NT2/D1 (cell line): ENCODE results near the gene CERS3.

Experiments
- DNase-seq: peaks from one replicate; pipeline ENCODE4 v3.0.0-alpha.2; 2011; ENCODE audit warnings: low read depth, low spot score
- H3K27me3 ChIP-seq: 2 replicates; pipeline ENCODE4 v1.6.0; 2011; ENCODE audit warnings: mild to moderate bottlenecking; ENCODE audit not compliant: insufficient read length, insufficient read depth
- H3K36me3 ChIP-seq: 2 replicates; pipeline ENCODE4 v1.6.1; 2011; ENCODE audit warnings: mild to moderate bottlenecking, low read length, mixed read lengths; ENCODE audit not compliant: insufficient read depth, insufficient read length
- H3K4me1 ChIP-seq: 2 replicates; pipeline ENCODE4 v1.5.1; 2011; ENCODE audit not compliant: insufficient read depth, insufficient read length
- H3K4me3 ChIP-seq: 2 replicates; pipeline ENCODE4 v1.5.1; 2011; ENCODE audit warnings: low read depth; ENCODE audit not compliant: insufficient read length
- H3K9ac ChIP-seq: 2 replicates; pipeline ENCODE4 v1.6.0; 2011; ENCODE audit warnings: low read depth; ENCODE audit not compliant: insufficient read length
- H3K9me3 ChIP-seq: 2 replicates; pipeline ENCODE4 v1.5.1; 2011; ENCODE audit warnings: mild to moderate bottlenecking, low read length; ENCODE audit not compliant: insufficient read depth
- SUZ12 ChIP-seq: IDR thresholded peaks from 2 replicates; pipeline ENCODE4 v1.6.1; 2011; ENCODE audit not compliant: insufficient read length, insufficient read depth; ENCODE audit errors: extremely low read depth
- YY1 ChIP-seq: IDR thresholded peaks from 2 replicates; pipeline ENCODE4 v1.6.1; 2011; ENCODE audit not compliant: insufficient read length, insufficient read depth
- ZNF274 ChIP-seq: IDR thresholded peaks from 2 replicates; pipeline ENCODE4 v1.6.1; 2011; ENCODE audit warnings: mild to moderate bottlenecking, low read depth, low read length

CERS3 gene

GRCh38 chr15:100493213-100493612 lies 35.5 kb downstream of the CERS3 start:
- TF ChIP-seq YY1 (no peak), SUZ12 (no peak), ZNF274 (no peak)
- no peaks in the 10 kb centered on the region for H3K27me3 ChIP-seq
- H3K4me3 ChIP-seq: no peak overlapping the region
- H3K9me3 ChIP-seq: peaks cover 7% of the 10 kb centered on the region; the same call in 1 of the 2 replicates
- no peak for DNase-seq
- H3K9ac ChIP-seq: no peak overlapping the region
- no peaks in the 10 kb centered on the region for H3K4me1 ChIP-seq
- no peaks in the 10 kb centered on the region for H3K36me3 ChIP-seq

- Histone ChIP-seq H3K27me3 (no peaks in the 10 kb centered on the region), H3K36me3 (no peaks in the 10 kb centered on the region), H3K9ac (no peak overlapping the region), H3K4me1 (no peaks in the 10 kb centered on the region), H3K9me3 (no peaks in the 10 kb centered on the region; the same call in 1 of the 2 replicates), H3K4me3 (no peak overlapping the region)
- no peak for DNase-seq
- TF ChIP-seq ZNF274 (no peak), SUZ12 (no peak), YY1 (no peak)
Observed at GRCh38 chr15:100484443-100484842, 44.3 kb downstream of the CERS3 start.

- no peaks in the 10 kb centered on the region for H3K4me1 ChIP-seq
- no peaks in the 10 kb centered on the region for H3K27me3 ChIP-seq
- TF ChIP-seq YY1 (no peak), SUZ12 (no peak), ZNF274 (no peak)
- no peak overlapping the region for H3K9ac ChIP-seq
- no peaks in the 10 kb centered on the region for H3K36me3 ChIP-seq
- H3K9me3 ChIP-seq: peaks cover 10% of the 10 kb centered on the region
- DNase-seq: no peak
- no peak overlapping the region for H3K4me3 ChIP-seq
Observed at GRCh38 chr15:100483370-100483769, 45.4 kb downstream of the CERS3 start.

- peaks cover 22% of the 10 kb centered on the region for H3K9me3 ChIP-seq
- TF ChIP-seq ZNF274 (no peak), SUZ12 (no peak), YY1 (no peak)
- H3K4me1 ChIP-seq: no peaks in the 10 kb centered on the region
- H3K9ac ChIP-seq: no peak overlapping the region
- DNase-seq: no peak
- H3K36me3 ChIP-seq: no peaks in the 10 kb centered on the region
- no peaks in the 10 kb centered on the region for H3K27me3 ChIP-seq
- H3K4me3 ChIP-seq: no peak overlapping the region
Observed at GRCh38 chr15:100476805-100477204, 51.9 kb downstream of the CERS3 start.

GRCh38 chr15:100472736-100473135 lies 56.0 kb downstream of the CERS3 start:
- Histone ChIP-seq H3K4me1 (no peaks in the 10 kb centered on the region), H3K9ac (no peak overlapping the region), H3K27me3 (no peaks in the 10 kb centered on the region), H3K36me3 (no peaks in the 10 kb centered on the region), H3K4me3 (no peak overlapping the region), H3K9me3 (peaks cover 5% of the 10 kb centered on the region; the same call in 1 of the 2 replicates)
- no peak for DNase-seq
- no peak for TF ChIP-seq YY1
- no peak for TF ChIP-seq ZNF274
- TF ChIP-seq SUZ12: no peak

GRCh38 chr15:100471933-100472332 lies 56.8 kb downstream of the CERS3 start:
- no peak overlapping the region for H3K9ac ChIP-seq
- H3K27me3 ChIP-seq: no peaks in the 10 kb centered on the region
- H3K9me3 ChIP-seq: no peaks in the 10 kb centered on the region; the same call in 1 of the 2 replicates
- TF ChIP-seq YY1 (no peak), SUZ12 (no peak), ZNF274 (no peak)
- no peak for DNase-seq
- no peaks in the 10 kb centered on the region for H3K36me3 ChIP-seq
- H3K4me1 ChIP-seq: no peaks in the 10 kb centered on the region
- no peak overlapping the region for H3K4me3 ChIP-seq

GRCh38 chr15:100468285-100468684 lies 60.5 kb downstream of the CERS3 start:
- H3K27me3 ChIP-seq: no peaks in the 10 kb centered on the region
- DNase-seq: no peak
- H3K4me1 ChIP-seq: no peaks in the 10 kb centered on the region
- TF ChIP-seq ZNF274: no peak
- TF ChIP-seq SUZ12: no peak
- no peak for TF ChIP-seq YY1
- H3K9ac ChIP-seq: no peak overlapping the region
- H3K4me3 ChIP-seq: no peak overlapping the region
- no peaks in the 10 kb centered on the region for H3K36me3 ChIP-seq
- no peaks in the 10 kb centered on the region for H3K9me3 ChIP-seq
